GM23338 (cell line): ENCODE data around the gene CDK17. TPM values are rescaled to one million over a fixed set of nuclear protein-coding genes. Genes with fewer than 3 reads are reported as not detected.

Experiments used
- ATAC-seq: fragments of 200-7000 bp; cut with Tn5 transposase; 3 replicates; pipeline ENCODE4 v1.9.1; 2020
- DNase-seq: peaks from one replicate; pipeline ENCODE4 v3.0.0-alpha.2; 2015; ENCODE audit warnings: low spot score
- H2AFZ ChIP-seq: fragments of 200-600 bp; sonication (generic); 2 replicates; pipeline ENCODE4 v1.8.0; 2016; ENCODE audit warnings: antibody characterized with exemption, mild to moderate bottlenecking, moderate library complexity
- H3F3A ChIP-seq: fragments of 200-600 bp; sonication (generic); replicated peaks from 2 replicates; pipeline ENCODE4 v1.8.0; 2017; ENCODE audit warnings: antibody characterized with exemption, mixed run types, low read depth
- H3K27ac ChIP-seq: fragments of 200-600 bp; sonication (generic); 2 replicates; pipeline ENCODE4 v1.6.1; 2016; ENCODE audit warnings: low read depth
- H3K27me3 ChIP-seq: fragments of 200-600 bp; sonication (generic); 2 replicates; pipeline ENCODE4 v1.8.0; 2016; ENCODE audit warnings: mild to moderate bottlenecking, mixed run types, moderate library complexity; ENCODE audit not compliant: insufficient read depth
- H3K36me3 ChIP-seq: fragments of 200-600 bp; sonication (generic); 2 replicates; pipeline ENCODE4 v1.8.0; 2016; ENCODE audit warnings: mild to moderate bottlenecking; ENCODE audit not compliant: insufficient read depth
- H3K4me1 ChIP-seq: fragments of 200-600 bp; sonication (generic); 2 replicates; pipeline ENCODE4 v1.8.0; 2016; ENCODE audit warnings: mild to moderate bottlenecking, moderate library complexity; ENCODE audit not compliant: insufficient read depth
- H3K4me2 ChIP-seq: fragments of 200-600 bp; sonication (generic); 2 replicates; pipeline ENCODE4 v1.7.1; 2017; ENCODE audit warnings: mixed run types
- H3K4me3 ChIP-seq: fragments of 200-600 bp; sonication (generic); 2 replicates; pipeline ENCODE4 v1.6.1; 2016; ENCODE audit warnings: mixed run types
- H3K79me2 ChIP-seq: fragments of 200-600 bp; sonication (generic); replicated peaks from 2 replicates; pipeline ENCODE4 v1.8.0; 2017; ENCODE audit warnings: mild to moderate bottlenecking; ENCODE audit not compliant: insufficient read depth
- H3K9me2 ChIP-seq: fragments of 200-600 bp; sonication (generic); 2 replicates; pipeline ENCODE4 v1.8.0; 2017; ENCODE audit not compliant: insufficient read depth
- H4K20me1 ChIP-seq: fragments of 200-600 bp; sonication (generic); replicated peaks from 2 replicates; pipeline ENCODE4 v1.8.0; 2017; ENCODE audit warnings: mild to moderate bottlenecking; ENCODE audit not compliant: insufficient read depth
- H3K27ac Mint-ChIP-seq: 2 replicates; pipeline ENCODE4 v1.8.0; 2020; ENCODE audit warnings: inconsistent platforms, mild to moderate bottlenecking, moderate library complexity, mixed read lengths
- H3K27me3 Mint-ChIP-seq: 3 replicates; pipeline ENCODE4 v1.8.0; 2022; ENCODE audit warnings: low read depth, mild to moderate bottlenecking, moderate library complexity, mixed read lengths, inconsistent platforms; ENCODE audit not compliant: insufficient read depth, poor library complexity
- H3K36me3 Mint-ChIP-seq: 3 replicates; pipeline ENCODE4 v1.8.0; 2021; ENCODE audit warnings: low read depth, mild to moderate bottlenecking, inconsistent platforms, moderate library complexity, mixed read lengths
- H3K4me1 Mint-ChIP-seq: 3 replicates; pipeline ENCODE4 v1.8.0; 2020; ENCODE audit warnings: mild to moderate bottlenecking, inconsistent platforms, mixed read lengths
- H3K4me3 Mint-ChIP-seq: 3 replicates; pipeline ENCODE4 v1.8.0; 2021; ENCODE audit warnings: moderate library complexity, mild to moderate bottlenecking, inconsistent platforms, mixed read lengths
- H3K9me3 Mint-ChIP-seq: 3 replicates; pipeline ENCODE4 v1.8.0; 2020; ENCODE audit warnings: moderate library complexity, mild to moderate bottlenecking, inconsistent platforms, mixed read lengths
- CREB1 ChIP-seq: fragments of 250-450 bp; sonication (Bioruptor Pico); IDR thresholded peaks from 2 replicates; pipeline ENCODE4 v1.5.0; 2020; ENCODE audit warnings: low read depth, mild to moderate bottlenecking, moderate library complexity
- CTCF ChIP-seq, 2 experiments: fragments of 200-600 bp in 1 of 2; sonication (generic) in 1 of 2; conservative IDR thresholded peaks; 2 replicates each; pipeline versions ENCODE4 v1.5.1 to v1.6.1; 2016 to 2017; ENCODE audit warnings: antibody characterized with exemption in 2 of 2, low read depth in 2 of 2, mild to moderate bottlenecking in 2 of 2, moderate library complexity in 1 of 2
- EZH2 ChIP-seq: fragments of 200-600 bp; sonication (generic); IDR thresholded peaks from one replicate; pipeline ENCODE4 v1.8.0; 2017; ENCODE audit warnings: antibody characterized with exemption, mild to moderate bottlenecking, low read depth; ENCODE audit not compliant: unreplicated experiment
- EZH2phosphoT487 ChIP-seq: fragments of 200-600 bp; sonication (generic); IDR thresholded peaks from one replicate; pipeline ENCODE4 v1.8.1; 2018; ENCODE audit warnings: antibody characterized with exemption; ENCODE audit not compliant: unreplicated experiment
- JUNB ChIP-seq: IDR thresholded peaks from one replicate; pipeline ENCODE4 v1.6.1; 2016; ENCODE audit warnings: antibody characterized with exemption; ENCODE audit not compliant: unreplicated experiment
- NANOG ChIP-seq: IDR thresholded peaks from 2 replicates; pipeline ENCODE4 v1.6.1; 2016; ENCODE audit warnings: antibody characterized with exemption, borderline replicate concordance
- ZNF114 ChIP-seq: fragments of 250-450 bp; sonication (Bioruptor Pico); IDR thresholded peaks from 2 replicates; pipeline ENCODE4 v1.5.0; 2020; ENCODE audit warnings: mild to moderate bottlenecking, moderate library complexity
- ZNF331 ChIP-seq: fragments of 250-450 bp; sonication (Bioruptor Pico); IDR thresholded peaks from 2 replicates; pipeline ENCODE4 v1.5.0; 2020; ENCODE audit warnings: low read depth, mild to moderate bottlenecking, moderate library complexity
- ZNF462 ChIP-seq: fragments of 250-450 bp; sonication (Bioruptor Pico); IDR thresholded peaks from 2 replicates; pipeline ENCODE4 v1.5.0; 2020; ENCODE audit warnings: mild to moderate bottlenecking, moderate library complexity
- polyA plus RNA-seq: library from polyadenylated mRNA; unstranded; fragments of >200 nt; fragmentation: Nextera tagmentation; extraction: Ambion mirVana; gene quantifications from 2 replicates; pipeline ENCODE4 v1.2.1, GENCODE V29; 2016
- total RNA-seq: library from RNA; depleted of rRNA; stranded (reverse); fragments of >200 nt; shearing (Covaris generic); gene quantifications from 2 replicates; pipeline ENCODE4 v1.2.3, GENCODE V29; 2014

The CDK17 gene
- total and polyA plus RNA-seq, 2 experiments from 2014 or later = 7.6 to 34.2 TPM

GRCh38 chr12:96235484-96235826 is 164.8 kb downstream of the CDK17 start (continued):
- TF ChIP-seq ZNF331 (CRISPR knock-in tag) (no peak), EZH2phosphoT487 (no peak), EZH2 (no peak)

- Histone ChIP-seq H3K4me3 (no peak overlapping the region), H3K27ac (no peak overlapping the region)
- no peak overlapping the region for H3K27ac Mint-ChIP-seq
Measured at GRCh38 chr12:96234591-96235483, 165.4 kb downstream of the CDK17 start.

More at GRCh38 chr12:96234591-96235483, 165.4 kb downstream of the CDK17 start:
- DNase-seq (no peak), ATAC-seq (no peak)
- no peaks in the 10 kb centered on the region for H3K36me3 Mint-ChIP-seq
- H3K9me3 Mint-ChIP-seq = no peaks in the 10 kb centered on the region
- no peak for TF ChIP-seq ZNF114 (CRISPR knock-in tag)
- no peak for TF ChIP-seq JUNB
- no peak for TF ChIP-seq EZH2
- TF ChIP-seq NANOG = no peak
- TF ChIP-seq ZNF462 (CRISPR knock-in tag) = no peak
- no peak for TF ChIP-seq CTCF (conservative IDR thresholded peaks at IDR 0.05; ENCODE audit: low read depth in 2 of 2)
- TF ChIP-seq CREB1 = no peak
- no peak for TF ChIP-seq ZNF331 (CRISPR knock-in tag)
- H3K4me3 Mint-ChIP-seq = no peak overlapping the region
- H4K20me1 ChIP-seq = no peaks in the 10 kb centered on the region; the same call in 1 of the 2 replicates
- no peaks in the 10 kb centered on the region for H3K4me1 ChIP-seq
- no peak overlapping the region for H2AFZ ChIP-seq
- no peaks in the 10 kb centered on the region for H3F3A ChIP-seq
- peaks cover 5% of the 10 kb centered on the region for H3K4me1 Mint-ChIP-seq
- H3K4me2 ChIP-seq = no peak overlapping the region
- no peaks in the 10 kb centered on the region for H3K27me3 ChIP-seq
- no peaks in the 10 kb centered on the region for H3K9me2 ChIP-seq
- H3K27me3 Mint-ChIP-seq = peaks cover 12% of the 10 kb centered on the region
- H3K36me3 ChIP-seq = no peaks in the 10 kb centered on the region
- no peaks in the 10 kb centered on the region for H3K79me2 ChIP-seq
